NCI-H510A (cell line): Measurements from ENCODE around the gene PTPN6.

Experiments used
- DNase-seq: peaks from one replicate; lab custom pipeline; 2025; lab: John Stamatoyannopoulos, UW

PTPN6 gene

GRCh38 chr12:6956021-6956727, 5.0 kb downstream of the PTPN6 start:
- no peak for DNase-seq

- no peak for DNase-seq
Measured at GRCh38 chr12:6957151-6957701, 6.1 kb downstream of the PTPN6 start.

GRCh38 chr12:6957741-6958608, 6.8 kb downstream of the PTPN6 start:
- DNase-seq = no peak

- no peak for DNase-seq
Measured at GRCh38 chr12:6958609-6959057, 7.5 kb downstream of the PTPN6 start.

GRCh38 chr12:6959058-6959804, 8.1 kb downstream of the PTPN6 start:
- no peak for DNase-seq

GRCh38 chr12:6959805-6960592, 8.8 kb downstream of the PTPN6 start:
- DNase-seq = no peak

GRCh38 chr12:6960593-6961277, 9.6 kb downstream of the PTPN6 start:
- DNase-seq = no peak

GRCh38 chr12:6961278-6961694, 10.1 kb downstream of the PTPN6 start:
- DNase-seq = no peak

- DNase-seq = peak; percentile 82
Measured at GRCh38 chr12:6961695-6962284, 10.6 kb downstream of the PTPN6 start.

- peak; percentile 83 for DNase-seq
Measured at GRCh38 chr12:6962285-6963015, 11.3 kb downstream of the PTPN6 start.

- DNase-seq = peak; percentile 90
Measured at GRCh38 chr12:6963016-6963731, 12.0 kb downstream of the PTPN6 start.

GRCh38 chr12:6963791-6964413, 12.7 kb downstream of the PTPN6 start:
- no peak for DNase-seq

GRCh38 chr12:6964605-6965025, 13.5 kb downstream of the PTPN6 start:
- no peak for DNase-seq

- peak; percentile 27 for DNase-seq
Measured at GRCh38 chr12:6965026-6965661, 14.0 kb downstream of the PTPN6 start.

GRCh38 chr12:6965714-6966113, 14.6 kb downstream of the PTPN6 start:
- DNase-seq = no peak

GRCh38 chr12:6966351-6966750, 15.2 kb downstream of the PTPN6 start:
- no peak for DNase-seq

- no peak for DNase-seq
Measured at GRCh38 chr12:6967651-6968100, 16.5 kb downstream of the PTPN6 start.

GRCh38 chr12:6968426-6968825, 17.3 kb downstream of the PTPN6 start:
- no peak for DNase-seq
